GM12873 (cell line): ENCODE data around the gene ADGRL1.

Experiments used
- CTCF ChIP-seq: IDR thresholded peaks from 2 replicates; pipeline ENCODE4 v1.5.1; 2012; ENCODE audit warnings: low read depth, mild to moderate bottlenecking, moderate library complexity, low read length, control low read depth; ENCODE audit not compliant: insufficient read depth; ENCODE audit errors: missing control alignments

The ADGRL1 gene

GRCh38 chr19:14156971-14157717, 48.8 kb downstream of the ADGRL1 start:
- TF ChIP-seq CTCF, result no peak

GRCh38 chr19:14156122-14156521, 49.8 kb downstream of the ADGRL1 start:
- no peak for TF ChIP-seq CTCF

GRCh38 chr19:14155371-14155770, 50.6 kb downstream of the ADGRL1 start:
- no peak for TF ChIP-seq CTCF

- no peak for TF ChIP-seq CTCF
Observed at GRCh38 chr19:14152713-14153112, 53.3 kb downstream of the ADGRL1 start.

- TF ChIP-seq CTCF, result no peak
Observed at GRCh38 chr19:14150770-14151661, 55.0 kb downstream of the ADGRL1 start.

- TF ChIP-seq CTCF, result no peak
Observed at GRCh38 chr19:14150041-14150769, 55.8 kb downstream of the ADGRL1 start.

- no peak for TF ChIP-seq CTCF
Observed at GRCh38 chr19:14149509-14149994, 56.4 kb downstream of the ADGRL1 start.
